NCI-H2196 treated with DMSO at 0.1 percent for 48 hours (cell line): ENCODE data around the gene TRIM34.
"Not testable (repeated sequence)": the region's sequence is repeated elsewhere in the genome, so short reads cannot be mapped to it uniquely, and the experiment has no call there.

ENCODE experiments used
- DNase-seq: peaks from one replicate; lab custom pipeline; 2025; ENCODE audit not compliant: unreplicated experiment; lab: John Stamatoyannopoulos, UW

Gene TRIM34

DNA sequence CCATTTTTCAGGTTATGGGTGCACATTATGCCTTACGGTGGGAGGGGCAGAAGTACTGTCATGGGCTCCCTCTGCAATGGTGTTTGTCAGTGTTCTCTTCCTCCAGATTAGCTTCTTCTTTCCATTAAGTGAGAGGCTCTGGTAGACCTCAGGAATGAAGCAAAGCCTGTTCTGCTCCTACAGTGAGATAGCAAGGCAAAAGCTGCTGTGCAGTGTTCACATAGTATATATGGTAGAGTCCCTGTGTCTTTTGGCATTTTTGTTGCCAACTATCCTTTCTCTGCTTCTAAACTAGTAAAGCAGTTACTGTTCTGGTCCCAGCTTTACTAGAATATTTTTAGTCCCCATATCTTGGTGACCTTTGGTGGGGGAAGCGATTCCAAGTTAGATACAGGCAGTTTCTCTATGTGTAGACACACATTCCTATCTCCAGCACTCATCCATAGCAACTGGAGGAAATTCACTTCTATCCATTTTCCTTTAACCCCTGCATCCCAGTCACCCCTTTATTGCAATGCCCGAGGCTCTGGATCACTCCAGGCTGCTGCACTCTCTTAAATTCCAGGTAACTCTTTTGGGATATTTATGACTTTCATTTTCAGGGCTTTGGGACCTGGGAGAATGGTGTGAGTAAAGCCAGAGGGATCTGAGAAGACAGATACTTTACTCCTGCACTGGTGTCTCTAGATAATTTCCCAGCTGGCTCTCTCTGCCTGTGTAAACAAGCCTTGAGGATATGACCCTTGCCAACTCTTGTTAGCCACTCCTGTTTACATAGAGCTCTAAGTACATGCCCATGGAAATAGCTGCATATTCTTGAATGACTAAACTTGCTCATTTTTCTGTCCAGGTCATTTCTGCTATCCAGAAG lies 3.9 kb upstream of the TRIM34 start:
- DNase-seq, result no peak

DNA sequence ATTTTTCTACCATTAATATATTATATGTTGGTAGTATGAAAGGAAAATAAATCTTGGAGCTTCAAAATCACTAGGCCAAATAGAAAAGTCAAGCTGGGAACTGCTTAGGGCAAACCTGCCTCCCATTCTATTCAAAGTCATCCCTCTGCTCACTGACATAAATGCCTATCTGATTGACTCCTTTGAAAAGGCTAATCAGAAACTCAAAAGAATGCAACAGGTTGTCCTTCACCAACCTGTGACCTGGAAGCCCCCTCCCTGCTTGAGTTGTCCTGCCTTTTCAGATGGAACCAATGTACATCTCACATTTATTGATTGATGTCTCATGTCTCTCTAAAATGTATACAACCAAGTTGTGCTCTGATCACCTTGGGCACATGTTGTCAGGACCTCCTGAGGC lies 3.2 kb upstream of the TRIM34 start:
- DNase-seq, result no peak

DNA sequence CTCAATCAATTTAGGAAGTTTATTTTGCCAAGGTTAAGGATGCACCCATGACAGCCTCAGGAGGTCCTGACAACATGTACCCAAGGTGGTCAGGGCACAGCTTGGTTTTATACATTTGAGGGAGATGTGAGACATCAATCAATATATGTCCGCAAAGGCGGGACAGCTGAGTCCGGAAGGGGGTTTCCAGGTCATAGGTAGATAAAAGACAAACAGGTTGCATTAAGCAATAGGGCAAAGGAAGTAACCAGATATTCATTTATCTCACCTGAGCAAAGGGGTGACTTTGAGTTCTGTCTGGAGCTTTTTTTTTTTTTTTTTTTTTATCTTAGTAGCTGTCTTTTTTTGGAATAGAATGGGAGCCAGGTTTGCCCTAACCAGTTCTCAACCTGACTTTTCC lies 2.0 kb upstream of the TRIM34 start:
- DNase-seq, result no peak

DNA sequence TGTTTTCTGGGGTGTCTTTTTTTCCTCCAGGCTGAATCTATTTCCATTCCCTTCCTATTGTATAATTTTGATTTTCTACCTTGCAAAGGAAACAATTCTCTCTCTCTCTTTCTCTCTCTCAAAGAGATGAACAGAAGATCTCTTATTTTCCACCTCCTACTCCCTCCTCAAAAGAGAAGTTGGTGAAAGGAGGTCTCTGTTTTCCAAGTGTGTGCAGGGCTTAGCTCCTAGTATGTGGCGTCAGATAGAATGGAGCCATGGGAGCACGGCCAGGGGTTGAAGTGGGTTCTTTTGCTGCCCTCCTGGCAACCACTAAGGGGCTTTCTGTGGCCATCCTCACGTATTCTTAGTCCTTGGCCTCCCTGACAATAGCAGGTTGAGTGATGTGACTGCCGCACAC lies 480 bp downstream of the TRIM34 start:
- DNase-seq, result no peak

GRCh38 chr11:5626196-5626595 lies 1.4 kb downstream of the TRIM34 start:
- no peak for DNase-seq

DNA sequence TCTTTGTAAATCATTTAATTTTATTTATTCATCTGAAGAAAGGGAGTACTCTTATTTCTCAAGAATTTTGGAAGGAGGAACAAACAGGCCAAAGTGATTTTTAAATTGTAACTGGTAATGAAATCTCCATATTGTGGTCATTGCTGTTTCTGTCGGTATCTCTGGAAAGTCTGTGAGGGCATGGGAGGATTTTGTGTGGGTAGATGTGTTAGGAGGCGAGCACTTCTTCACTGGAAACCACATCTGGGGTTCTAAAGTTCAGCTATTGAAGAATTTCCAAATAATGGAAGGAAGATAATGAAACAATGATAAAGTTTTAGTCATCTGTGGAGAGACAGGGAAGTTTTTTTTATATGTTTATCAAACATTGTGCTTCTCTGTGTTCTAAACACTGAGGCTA lies 6.6 kb downstream of the TRIM34 start:
- no peak for DNase-seq

- DNase-seq, result no peak
Observed at GRCh38 chr11:5631969-5632635, 7.3 kb downstream of the TRIM34 start.

- DNase-seq, result no peak
Observed at GRCh38 chr11:5639953-5640352, 15.2 kb downstream of the TRIM34 start.

- no peak for DNase-seq
Observed at GRCh38 chr11:5643585-5643984, 18.8 kb downstream of the TRIM34 start.

DNA sequence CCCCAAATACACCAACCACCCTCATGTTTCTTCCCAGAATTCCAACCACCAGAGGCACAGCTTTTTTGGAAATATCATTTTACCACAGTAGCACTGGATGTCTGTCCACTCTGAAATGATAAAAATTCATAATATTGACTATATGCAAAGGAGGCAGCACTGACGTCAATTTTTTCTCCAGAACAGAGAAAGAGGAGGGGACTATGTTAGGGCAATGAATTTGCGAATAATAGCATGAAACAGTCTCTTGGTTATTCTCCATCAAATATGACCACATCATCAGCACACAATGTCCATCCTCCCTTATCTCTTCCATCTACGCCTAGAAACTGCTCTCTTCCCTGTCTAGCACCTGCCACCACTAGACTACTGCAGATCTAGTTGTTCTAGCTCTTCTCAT lies 21.3 kb downstream of the TRIM34 start:
- no peak for DNase-seq

DNA sequence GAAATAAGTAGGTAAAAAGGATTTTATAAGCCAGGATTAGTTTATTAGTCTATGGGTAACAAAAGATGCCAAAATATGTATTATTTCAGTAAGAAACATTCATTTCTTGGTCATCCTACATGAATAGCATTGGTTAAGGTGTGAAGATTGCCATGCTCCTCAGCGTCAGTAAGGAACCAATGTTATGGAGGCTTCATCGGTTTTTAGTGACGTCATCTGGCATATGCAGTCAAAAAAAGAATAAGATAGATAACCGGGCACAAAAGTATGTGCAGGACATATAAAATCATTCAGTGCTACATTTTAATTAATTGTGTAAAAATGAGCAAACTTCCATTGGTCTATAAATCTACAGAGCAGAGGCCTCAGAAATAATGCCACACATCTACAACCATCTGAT lies 30.7 kb downstream of the TRIM34 start:
- no peak for DNase-seq

GRCh38 chr11:5656956-5657355 lies 32.2 kb downstream of the TRIM34 start:
- DNase-seq, result not testable (repeated sequence)

- DNase-seq, result no peak
Observed at GRCh38 chr11:5658318-5658717, 33.5 kb downstream of the TRIM34 start.

DNA sequence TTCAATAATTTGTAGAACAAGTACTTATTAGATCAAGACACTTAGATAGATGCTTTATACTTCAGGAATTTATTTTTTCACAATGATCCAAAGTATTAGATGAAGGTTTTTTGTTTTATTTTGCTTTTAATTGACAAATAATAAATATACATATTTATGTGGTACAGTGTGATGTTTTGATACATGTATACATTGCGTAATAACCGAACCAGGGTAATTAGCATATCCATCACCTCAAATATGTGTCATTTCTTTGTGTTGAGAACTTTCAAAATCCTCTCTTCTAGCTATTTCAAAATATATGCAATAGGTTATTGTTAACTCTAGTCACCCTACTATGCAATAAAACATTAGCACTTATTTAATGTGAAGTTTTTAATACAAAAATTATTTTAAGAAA lies 38.7 kb downstream of the TRIM34 start:
- no peak for DNase-seq

DNA sequence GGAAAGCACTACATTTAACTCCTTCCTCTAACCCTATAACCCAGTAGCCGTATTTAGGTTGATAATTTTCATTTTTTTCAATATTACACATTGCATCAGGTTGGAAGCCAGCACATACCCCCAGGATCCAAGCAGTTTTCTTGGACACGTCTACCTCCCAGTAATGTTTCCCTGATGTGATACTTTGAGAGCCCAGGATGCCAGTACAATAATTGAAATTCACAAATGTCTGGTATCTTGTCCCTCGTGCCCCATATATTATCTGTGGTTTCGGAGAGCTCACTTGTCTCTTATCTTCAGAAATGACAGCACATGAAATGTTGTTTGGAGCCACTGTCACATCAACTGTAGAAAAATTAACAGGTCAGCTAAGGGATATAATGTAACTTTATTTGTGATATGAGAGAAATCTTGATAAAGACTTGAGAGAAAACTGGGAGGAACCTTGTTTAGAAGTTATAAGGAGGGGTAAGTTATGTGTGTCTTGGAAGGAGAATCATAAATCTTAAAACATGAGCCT lies 40.3 kb downstream of the TRIM34 start:
- DNase-seq, result no peak

DNA sequence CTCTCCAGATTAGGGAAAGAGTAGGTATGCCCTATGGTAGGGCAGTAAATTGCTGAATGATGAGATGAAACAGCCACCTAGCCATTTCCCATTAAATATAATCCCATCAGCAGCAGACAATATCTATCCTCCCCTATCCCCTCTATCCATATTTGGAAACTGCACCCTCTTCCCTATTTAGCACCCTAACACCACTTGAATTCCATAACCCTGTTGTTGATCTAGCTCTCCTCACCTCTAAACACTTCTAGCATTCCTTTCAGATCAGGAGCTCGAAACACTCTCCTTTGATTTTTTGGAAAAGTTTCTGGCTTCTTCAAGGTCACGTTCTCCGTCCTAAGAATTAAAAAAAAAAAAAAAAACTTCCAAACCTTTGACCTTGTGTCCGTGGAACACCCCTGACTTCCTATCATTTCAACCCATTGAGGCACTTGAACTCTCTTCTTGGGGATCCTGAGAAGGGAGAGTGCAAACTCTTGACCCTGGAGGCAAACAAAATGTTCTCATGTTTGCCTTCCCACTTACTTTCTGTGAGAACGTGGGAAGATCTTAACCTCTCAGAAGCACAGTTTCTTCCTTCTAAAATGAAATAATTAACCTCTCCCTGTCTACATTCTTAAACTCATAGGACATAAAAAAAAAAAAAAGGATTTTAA lies 41.1 kb downstream of the TRIM34 start:
- DNase-seq, result no peak

DNA sequence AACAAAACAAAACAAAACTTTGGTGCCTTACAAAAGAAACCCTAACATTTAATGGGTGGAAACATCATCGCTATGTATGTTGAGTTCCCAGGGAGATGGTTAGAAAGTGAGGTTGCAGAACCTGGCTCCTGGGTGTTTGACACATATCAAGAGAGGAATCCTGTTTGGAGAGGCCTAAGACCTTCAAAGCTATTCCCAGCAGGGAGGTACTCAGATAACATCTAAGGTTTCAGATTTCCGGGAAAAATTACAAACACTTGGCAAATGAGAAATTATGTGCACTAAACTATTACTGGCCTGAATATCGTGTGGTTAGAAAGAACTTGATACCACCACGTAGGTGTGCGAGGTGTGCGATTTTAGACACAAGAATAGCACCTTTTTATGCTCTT lies 41.6 kb downstream of the TRIM34 start:
- no peak for DNase-seq

DNA sequence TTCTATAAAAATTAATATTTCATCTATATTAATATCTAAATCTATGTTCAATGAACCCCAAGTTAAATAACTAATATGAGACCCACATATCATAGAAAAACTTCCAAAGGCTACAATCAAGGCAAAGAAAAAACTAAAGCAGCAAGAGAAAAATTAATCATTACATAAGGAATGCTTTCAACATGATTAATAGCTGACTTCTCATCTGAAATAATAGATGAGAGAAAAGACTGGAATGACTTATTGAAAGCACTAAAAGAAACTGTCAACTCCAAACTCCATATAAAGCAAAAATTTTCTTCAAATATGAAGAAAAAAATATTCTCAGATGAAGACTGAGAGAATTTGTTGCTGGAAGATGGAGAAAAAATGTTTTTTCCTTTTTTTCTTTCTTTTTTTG lies 47.0 kb downstream of the TRIM34 start:
- DNase-seq, result no peak

- no peak for DNase-seq
Observed at GRCh38 chr11:5674391-5674790, 49.6 kb downstream of the TRIM34 start.

- DNase-seq, result no peak
Observed at GRCh38 chr11:5679811-5680210, 55.0 kb downstream of the TRIM34 start.

DNA sequence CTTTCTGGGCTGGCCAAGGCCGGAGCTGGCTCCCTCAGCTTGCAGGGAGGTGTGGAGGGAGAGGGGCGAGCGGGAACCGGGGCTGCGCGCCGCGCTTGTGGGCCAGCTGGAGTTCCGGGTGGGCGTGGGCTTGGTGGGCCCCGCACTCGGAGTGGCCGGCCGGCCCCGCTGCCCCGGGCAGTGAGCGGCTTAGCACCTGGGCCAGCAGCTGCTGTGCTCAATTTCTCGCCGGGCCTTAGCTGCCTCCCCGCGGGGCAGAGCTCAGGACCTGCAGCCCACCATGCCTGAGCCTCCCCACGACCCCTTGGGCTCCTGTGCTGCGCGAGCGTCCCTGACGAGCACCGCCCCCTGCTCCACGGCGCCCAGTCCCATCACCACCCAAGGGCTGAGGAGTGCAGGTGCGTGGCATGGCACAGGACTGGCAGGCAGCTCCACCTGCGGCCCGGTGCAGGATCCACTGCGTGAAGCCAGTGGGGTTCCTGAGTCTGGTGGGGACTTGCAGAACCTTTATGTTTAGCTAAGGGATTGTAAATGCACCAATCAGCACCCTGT lies 58.2 kb downstream of the TRIM34 start:
- DNase-seq, result not testable (repeated sequence)

- not testable (repeated sequence) for DNase-seq
Observed at GRCh38 chr11:5683620-5684019, 58.8 kb downstream of the TRIM34 start.
